ENCODE results near the gene ARHGAP20. TPM values are rescaled to one million over a fixed set of nuclear protein-coding genes. Genes with fewer than 3 reads are reported as not detected.
A peak's percentile ranks its signal among the peaks of the same experiment; 100 is the strongest.

ARHGAP20 gene
- total and polyA plus RNA-seq, 5 experiments from 2014 or later, result 0.08 TPM; not detected in 4

DNA sequence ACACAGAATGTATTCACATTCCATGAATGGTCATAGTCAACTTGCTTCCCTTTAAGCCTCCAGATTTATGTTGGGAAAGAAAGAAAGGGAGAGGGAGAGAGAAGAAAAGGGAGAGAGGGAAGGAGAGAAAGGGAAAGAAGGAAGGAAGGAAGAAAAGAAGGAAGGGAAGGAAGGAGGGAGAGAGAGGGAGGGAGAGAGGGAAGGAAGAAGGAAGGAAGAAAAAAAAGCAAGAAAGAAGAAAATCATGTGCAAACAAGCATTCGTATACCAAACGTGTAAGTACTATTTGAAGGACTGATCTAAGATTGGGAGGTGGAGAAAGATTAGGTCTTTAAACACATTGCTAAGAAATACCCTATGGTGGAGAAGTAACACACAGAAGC lies 23.9 kb upstream of the ARHGAP20 start:
- Mint-ChIP-seq H3K27me3 (peaks cover 4 to 19% (median 17%) of the 10 kb centered on the region in 5 donors), H3K9me3 (no peaks in the 10 kb centered on the region), H3K27ac (no peak overlapping the region), H3K36me3 (no peaks in the 10 kb centered on the region), H3K4me3 (no peak overlapping the region), H3K4me1 (no peaks in the 10 kb centered on the region)
- POLR2A ChIA-PET, result no interaction called here
- ATAC-seq (no peak), DNase-seq (no peak)

DNA sequence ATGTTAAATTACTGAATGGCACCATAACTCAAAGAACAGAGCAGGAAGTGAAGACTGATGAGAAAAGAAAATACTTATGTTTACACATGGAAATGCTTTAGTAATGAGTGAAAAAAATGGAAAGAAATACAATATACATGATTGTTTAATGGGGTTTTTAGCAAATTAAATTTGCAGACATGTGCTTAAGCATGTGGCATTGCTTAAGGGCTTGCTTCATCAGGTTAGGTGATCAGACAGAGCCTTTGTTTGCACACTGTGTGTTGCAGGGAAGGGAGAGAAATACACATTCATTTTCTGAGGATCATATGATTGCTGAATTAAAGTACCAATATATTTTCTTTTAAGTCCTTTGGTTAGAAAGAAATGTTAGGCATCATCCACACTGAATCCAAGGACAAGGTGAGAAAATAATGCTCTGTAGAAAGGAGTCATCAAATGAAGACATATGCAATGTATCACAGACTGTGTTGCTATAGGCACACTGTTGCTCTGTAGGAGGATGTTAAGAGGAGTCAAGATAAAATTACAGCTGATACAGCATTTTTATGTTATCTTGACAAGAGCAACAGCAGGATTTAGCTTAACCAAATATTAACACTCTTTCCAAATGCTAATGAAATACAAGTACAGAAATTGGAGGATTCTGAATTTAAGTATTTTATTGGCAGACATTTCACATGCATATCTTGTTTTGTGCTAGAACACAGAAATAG lies 23.4 kb upstream of the ARHGAP20 start:
- no peaks in the 10 kb centered on the region for H3K36me3 Mint-ChIP-seq
- H3K27me3 Mint-ChIP-seq, result peaks cover 6 to 23% (median 17%) of the 10 kb centered on the region in 5 donors
- H3K9me3 Mint-ChIP-seq, result no peaks in the 10 kb centered on the region
- ATAC-seq (no peak), DNase-seq (no peak)
- POLR2A ChIA-PET, result no interaction called here
- H3K27ac Mint-ChIP-seq, result no peak overlapping the region
- H3K4me3 Mint-ChIP-seq, result no peak overlapping the region
- no peaks in the 10 kb centered on the region for H3K4me1 Mint-ChIP-seq

DNA sequence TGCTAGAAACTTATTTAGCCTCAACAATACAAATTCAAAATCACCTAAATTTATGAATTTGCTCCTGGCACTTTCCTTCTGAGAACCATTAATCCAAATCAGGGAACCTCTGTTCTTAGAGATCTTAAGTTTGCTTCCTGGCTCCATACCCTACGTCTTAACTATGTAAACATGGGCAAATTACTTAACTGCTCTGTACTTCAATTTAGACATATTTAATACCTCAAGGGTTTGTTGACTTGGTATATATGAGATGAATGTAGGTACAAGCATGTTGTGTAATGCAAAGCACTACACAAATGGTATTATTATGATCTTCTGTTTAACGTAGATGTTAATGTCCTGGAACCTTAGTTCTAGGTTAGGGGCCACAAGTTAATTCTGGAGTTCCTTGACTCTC lies 22.6 kb upstream of the ARHGAP20 start:
- Mint-ChIP-seq H3K27ac (no peak overlapping the region), H3K9me3 (no peaks in the 10 kb centered on the region), H3K4me3 (no peak overlapping the region), H3K27me3 (peaks cover 6 to 26% (median 17%) of the 10 kb centered on the region in 5 donors), H3K36me3 (no peaks in the 10 kb centered on the region), H3K4me1 (no peaks in the 10 kb centered on the region)
- POLR2A ChIA-PET, result no interaction called here
- ATAC-seq (no peak), DNase-seq (no peak)

DNA sequence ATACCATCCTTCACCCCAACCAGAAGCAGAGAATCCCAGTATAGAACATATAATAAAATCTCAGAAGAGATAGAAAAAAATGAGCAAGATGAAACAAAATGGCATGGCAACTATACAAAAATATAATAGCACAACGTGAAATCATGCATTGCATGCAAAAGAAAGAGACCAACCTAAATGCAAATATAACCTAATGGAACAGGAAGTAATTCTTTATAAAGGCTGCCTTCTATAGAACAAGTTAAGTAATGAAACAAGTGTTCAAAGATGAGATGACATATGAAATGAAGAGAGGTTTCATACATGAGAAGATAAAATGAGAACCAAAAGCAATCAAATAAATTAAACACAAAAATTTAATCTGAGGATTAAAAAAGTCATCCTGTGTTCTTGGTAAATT lies 18.5 kb upstream of the ARHGAP20 start:
- Mint-ChIP-seq H3K27ac (no peak overlapping the region), H3K36me3 (peaks cover 0 to 15% (median 3%) of the 10 kb centered on the region in 3 donors), H3K4me3 (no peak overlapping the region), H3K9me3 (peaks cover 0 to 20% (median 5%) of the 10 kb centered on the region in 9 donors), H3K4me1 (no peaks in the 10 kb centered on the region), H3K27me3 (peaks cover 18 to 47% (median 30%) of the 10 kb centered on the region in 5 donors)
- POLR2A ChIA-PET, result no interaction called here
- ATAC-seq (no peak), DNase-seq (no peak)

DNA sequence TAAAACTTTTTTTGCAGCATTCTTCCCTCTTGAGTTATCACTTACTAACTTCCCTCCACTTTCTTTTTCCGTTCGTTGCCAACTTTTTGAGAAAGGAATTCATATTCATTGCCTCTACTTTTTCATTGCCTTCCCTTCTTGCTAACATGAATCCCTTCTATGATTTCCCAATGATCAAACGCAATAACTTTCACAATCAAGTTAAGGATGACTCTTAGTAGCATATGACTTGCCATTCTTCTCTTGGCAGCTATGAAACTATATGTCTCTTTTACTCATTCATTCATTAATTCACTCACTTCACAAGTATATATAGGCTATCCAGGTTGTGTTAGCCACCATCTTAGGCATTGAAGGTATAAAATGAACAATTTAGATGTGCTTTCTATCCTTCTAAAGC lies 16.6 kb upstream of the ARHGAP20 start:
- Mint-ChIP-seq H3K27me3 (peaks cover 21 to 53% (median 28%) of the 10 kb centered on the region in 5 donors), H3K9me3 (peaks cover 0 to 20% (median 7%) of the 10 kb centered on the region in 9 donors), H3K4me1 (no peaks in the 10 kb centered on the region), H3K27ac (no peak overlapping the region), H3K36me3 (peaks cover 0 to 15% (median 3%) of the 10 kb centered on the region in 3 donors), H3K4me3 (no peak overlapping the region)
- POLR2A ChIA-PET, result no interaction called here
- ATAC-seq, result no peak
- no peak for DNase-seq

DNA sequence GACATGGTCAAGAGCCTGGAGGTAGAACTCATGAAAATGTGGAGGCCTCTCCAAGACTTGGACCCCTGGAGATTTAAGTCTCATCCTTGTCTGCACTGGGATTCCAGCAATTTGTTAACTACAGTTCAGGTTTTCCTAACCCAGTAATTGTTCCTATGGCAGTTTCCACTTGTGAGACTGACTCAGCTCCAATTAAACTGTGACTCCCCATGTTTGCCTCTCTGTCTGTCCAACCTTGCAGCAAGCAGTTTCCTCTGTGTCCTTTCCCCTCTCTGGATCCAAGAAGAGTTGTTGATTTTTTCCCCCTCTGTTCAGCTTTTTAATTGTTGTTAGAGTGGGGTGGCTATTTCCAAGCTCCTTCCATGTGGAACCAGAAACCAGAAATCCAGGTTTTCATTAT lies 16.2 kb upstream of the ARHGAP20 start:
- Mint-ChIP-seq H3K4me1 (no peaks in the 10 kb centered on the region), H3K27me3 (peaks cover 24 to 58% (median 29%) of the 10 kb centered on the region in 5 donors), H3K9me3 (peaks cover 0 to 20% (median 7%) of the 10 kb centered on the region in 9 donors), H3K36me3 (peaks cover 0 to 15% (median 3%) of the 10 kb centered on the region in 3 donors), H3K27ac (no peak overlapping the region), H3K4me3 (no peak overlapping the region)
- POLR2A ChIA-PET, result no interaction called here
- ATAC-seq, result no peak
- no peak for DNase-seq

DNA sequence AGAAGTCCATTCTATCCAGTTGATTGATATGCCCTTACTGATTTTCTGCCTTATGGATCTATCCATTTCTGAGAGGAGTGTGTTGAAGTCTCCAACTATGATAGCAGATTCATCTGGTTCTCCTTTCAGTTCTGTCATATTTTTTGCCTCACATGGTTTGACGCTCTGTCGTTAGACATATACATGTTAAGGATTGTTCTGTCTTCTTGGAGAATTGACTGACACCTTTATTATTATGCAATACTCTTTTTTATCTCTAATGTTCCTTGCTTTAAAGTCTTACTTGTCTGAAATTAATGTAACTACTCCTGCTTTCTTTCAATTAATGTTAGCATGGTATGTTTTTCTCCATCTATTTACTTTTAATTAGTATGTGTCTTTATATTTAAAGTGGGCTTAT lies 12.1 kb upstream of the ARHGAP20 start:
- Mint-ChIP-seq H3K36me3 (peaks cover 0 to 15% (median 3%) of the 10 kb centered on the region in 3 donors), H3K9me3 (peaks cover 0 to 20% (median 7%) of the 10 kb centered on the region in 9 donors), H3K27me3 (peaks cover 21 to 62% (median 31%) of the 10 kb centered on the region in 5 donors), H3K27ac (no peak overlapping the region), H3K4me3 (no peak overlapping the region), H3K4me1 (no peaks in the 10 kb centered on the region)
- DNase-seq, result no peak
- ATAC-seq, result no peak
- POLR2A ChIA-PET, result no interaction called here

DNA sequence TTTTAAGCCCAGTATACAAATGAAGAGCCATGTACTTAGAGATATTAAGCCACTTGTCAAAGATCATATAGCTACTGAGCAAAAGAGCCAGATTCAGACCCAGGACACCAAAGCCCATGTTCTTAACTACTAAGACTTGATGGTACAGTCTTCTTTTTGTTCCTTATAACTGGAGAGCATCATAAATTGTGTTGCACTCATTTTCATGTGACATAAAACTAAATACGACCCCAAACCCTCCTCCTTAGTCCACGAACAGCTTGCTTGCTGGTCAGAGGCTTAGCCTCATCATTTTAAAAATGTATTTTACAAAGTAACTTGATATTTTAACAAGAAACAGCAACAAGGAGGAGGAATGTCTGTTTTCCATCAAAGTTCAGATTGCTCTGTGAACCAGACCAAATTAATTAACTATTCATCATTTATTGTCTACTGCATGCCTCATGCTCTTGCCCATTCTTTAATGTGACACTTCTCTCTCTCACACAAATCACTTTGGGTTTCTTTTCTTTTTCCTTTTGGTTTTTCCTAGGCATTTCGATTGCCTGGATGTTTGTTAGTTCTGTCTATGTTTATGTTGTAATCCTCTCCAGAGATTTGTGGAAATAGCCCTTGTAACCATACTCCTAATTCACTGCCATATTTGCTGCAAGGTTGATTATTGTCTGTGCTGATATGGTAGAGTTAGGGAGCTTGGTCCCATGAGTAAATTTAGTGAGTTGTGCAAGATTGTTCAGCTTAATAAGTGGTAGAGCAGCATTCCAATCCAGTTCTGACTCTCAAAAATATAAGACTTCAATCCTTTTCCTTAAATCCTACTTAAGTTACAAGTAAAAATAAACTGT lies 8.4 kb upstream of the ARHGAP20 start:
- Mint-ChIP-seq H3K27me3 (peaks cover 7 to 37% (median 16%) of the 10 kb centered on the region in 5 donors), H3K4me3 (no peak overlapping the region), H3K36me3 (no peaks in the 10 kb centered on the region), H3K9me3 (peaks cover 0 to 2% (median 0%) of the 10 kb centered on the region in 9 donors), H3K27ac (no peak overlapping the region), H3K4me1 (no peaks in the 10 kb centered on the region)
- POLR2A ChIA-PET, result no interaction called here
- no peak for DNase-seq
- no peak for ATAC-seq

DNA sequence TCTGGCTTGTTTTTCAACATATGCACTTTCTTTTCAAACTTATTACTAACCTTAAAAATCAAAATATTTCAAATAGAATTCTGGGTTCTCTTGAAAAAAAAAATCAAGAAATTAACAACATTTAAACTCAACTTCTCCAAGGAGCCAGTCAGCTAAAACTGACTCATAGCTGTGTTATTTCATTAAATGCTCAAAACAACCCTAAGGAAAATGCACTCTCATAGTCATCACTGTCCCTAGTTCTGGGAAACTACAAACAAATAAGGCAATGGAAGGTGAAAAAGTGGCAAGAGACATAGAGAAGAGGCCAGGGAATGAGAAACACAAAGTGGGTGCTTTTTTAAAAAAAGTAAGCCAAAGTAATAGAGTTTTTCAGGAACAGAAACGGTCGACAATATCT lies 4.1 kb upstream of the ARHGAP20 start:
- no peak for ATAC-seq
- POLR2A ChIA-PET, result no interaction called here
- Mint-ChIP-seq H3K4me1 (peaks cover 0 to 16% (median 9%) of the 10 kb centered on the region in 4 donors), H3K36me3 (no peaks in the 10 kb centered on the region), H3K27me3 (peaks cover 17 to 33% (median 26%) of the 10 kb centered on the region in 5 donors), H3K27ac (no peak overlapping the region), H3K9me3 (no peaks in the 10 kb centered on the region), H3K4me3 (no peak overlapping the region)
- no peak for DNase-seq

DNA sequence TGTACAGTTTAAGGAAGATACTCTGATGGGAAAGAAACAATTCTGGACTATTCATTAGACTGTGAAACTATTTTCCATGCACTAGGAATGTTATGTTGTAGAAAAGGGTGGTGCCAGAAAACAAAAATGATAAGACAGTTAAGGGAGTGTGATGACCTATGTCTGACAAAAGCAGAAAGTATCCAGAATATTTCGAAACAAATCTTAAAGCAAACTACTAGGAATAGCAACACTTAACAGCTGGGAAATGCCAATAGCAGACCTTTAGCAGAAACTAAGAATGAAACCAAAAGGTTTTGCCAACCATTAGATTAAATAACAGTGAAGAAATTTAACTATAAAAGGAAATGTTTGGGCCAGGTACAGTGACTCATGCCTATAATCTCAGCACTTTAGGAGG lies 3.3 kb upstream of the ARHGAP20 start:
- Mint-ChIP-seq H3K4me1 (peaks cover 3 to 22% (median 15%) of the 10 kb centered on the region in 4 donors), H3K9me3 (no peaks in the 10 kb centered on the region), H3K27ac (no peak overlapping the region), H3K4me3 (no peak overlapping the region), H3K27me3 (peaks cover 18 to 36% (median 33%) of the 10 kb centered on the region in 5 donors), H3K36me3 (no peaks in the 10 kb centered on the region)
- ATAC-seq, result no peak
- POLR2A ChIA-PET, result no interaction called here
- no peak for DNase-seq

DNA sequence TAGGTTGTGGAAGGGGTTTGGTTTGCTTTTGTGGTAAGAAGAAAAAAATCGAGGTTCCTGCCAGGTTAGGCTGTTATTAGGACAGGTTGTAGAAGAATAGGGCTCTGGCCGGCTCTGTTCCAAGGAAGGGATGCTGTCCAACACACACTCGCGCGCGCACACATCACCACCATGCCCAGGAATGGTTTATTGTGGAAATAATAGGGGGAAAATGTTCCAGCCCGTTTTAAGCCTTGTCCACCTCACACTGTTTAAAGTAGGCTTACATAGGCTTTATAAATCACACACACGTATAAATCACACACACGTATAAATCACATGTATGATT lies 1.2 kb upstream of the ARHGAP20 start:
- Mint-ChIP-seq H3K27ac (no peak overlapping the region), H3K36me3 (peaks cover 0 to 3% (median 0%) of the 10 kb centered on the region in 3 donors), H3K9me3 (no peaks in the 10 kb centered on the region), H3K4me1 (peaks cover 3 to 27% (median 17%) of the 10 kb centered on the region in 4 donors), H3K27me3 (peaks cover 33 to 55% (median 51%) of the 10 kb centered on the region in 5 donors), H3K4me3 (peak overlapping the region; percentile 13 to 81 (median 73))
- no peak for ATAC-seq
- POLR2A ChIA-PET, result no interaction called here
- no peak for DNase-seq

DNA sequence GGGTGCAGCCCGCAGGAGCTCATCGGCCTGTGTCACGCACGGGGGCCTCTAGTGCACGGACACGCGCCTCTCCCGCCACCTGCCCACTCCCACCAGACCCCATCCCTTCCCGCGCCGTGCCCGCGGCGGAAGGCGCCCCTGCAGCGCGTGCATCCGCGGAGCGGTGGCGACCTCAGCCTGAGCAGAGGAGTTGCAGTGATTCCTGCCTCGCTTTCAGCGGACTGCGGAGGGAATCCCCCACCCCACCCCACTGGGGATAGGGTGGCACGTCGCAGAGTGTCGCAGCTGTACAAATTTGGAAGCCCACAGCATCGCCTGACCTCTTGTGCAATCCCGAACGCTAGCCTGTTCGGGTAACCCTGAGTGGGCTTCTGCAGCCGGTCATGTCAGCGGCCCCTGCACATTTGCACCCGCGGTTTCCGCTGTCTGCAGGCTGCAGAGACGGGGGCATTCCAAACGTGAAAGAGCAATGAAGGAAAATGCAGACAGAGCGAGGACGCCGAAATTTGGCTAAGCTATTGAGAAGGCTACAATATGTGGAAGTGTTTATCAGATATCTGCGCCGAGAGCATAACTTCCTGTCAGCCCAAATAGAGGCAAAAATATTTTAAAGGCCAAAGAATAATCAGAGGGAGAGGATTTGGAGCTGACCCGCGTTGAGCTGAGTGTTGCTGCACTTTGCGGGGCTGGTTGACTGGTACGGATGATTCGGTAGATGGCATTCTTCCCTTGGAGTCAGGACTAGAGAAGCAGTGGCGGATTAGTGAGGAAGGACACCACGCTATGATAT lies 617 bp upstream of the ARHGAP20 start:
- Mint-ChIP-seq H3K36me3 (peaks cover 0 to 3% (median 0%) of the 10 kb centered on the region in 3 donors), H3K27ac (no peak overlapping the region), H3K4me1 (peaks cover 3 to 27% (median 17%) of the 10 kb centered on the region in 4 donors), H3K4me3 (peak overlapping the region; percentile 13 to 81 (median 73)), H3K9me3 (no peaks in the 10 kb centered on the region), H3K27me3 (peaks cover 36 to 61% (median 55%) of the 10 kb centered on the region in 5 donors)
- POLR2A ChIA-PET, result no interaction called here
- peak; percentile 38 to 53 for ATAC-seq
- DNase-seq, result peak in 3 of 10 donors; percentile 4 to 7 (median 5)

DNA sequence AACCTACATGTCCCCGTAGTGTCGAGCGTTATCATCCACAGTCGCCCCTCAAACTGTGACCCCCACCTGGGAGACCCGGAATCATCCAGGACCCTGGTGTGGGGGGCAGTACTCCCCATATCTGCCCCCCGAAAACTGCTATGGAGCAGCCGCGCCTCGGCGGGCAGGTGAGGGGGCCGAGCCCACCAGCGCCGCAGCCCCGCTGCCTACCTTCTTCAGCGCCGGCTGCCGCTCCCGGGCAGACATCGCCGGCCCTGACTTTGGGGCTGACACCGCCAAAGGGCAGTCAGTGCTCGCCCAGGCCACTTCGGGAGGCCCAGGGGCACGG lies 825 bp downstream of the ARHGAP20 start:
- no peaks in the 10 kb centered on the region for H3K9me3 Mint-ChIP-seq
- H3K4me1 Mint-ChIP-seq, result peaks cover 3 to 27% (median 17%) of the 10 kb centered on the region in 4 donors
- peaks cover 40 to 69% (median 57%) of the 10 kb centered on the region in 5 donors for H3K27me3 Mint-ChIP-seq
- H3K4me3 Mint-ChIP-seq, result peak overlapping the region in 9 of 10 donors; percentile 63 to 83 (median 71)
- DNase-seq (peak in 2 of 10 donors; percentile 4 to 17), ATAC-seq (no peak)
- H3K27ac Mint-ChIP-seq, result no peak overlapping the region
- POLR2A ChIA-PET, result no interaction called here
- peaks cover 0 to 3% (median 0%) of the 10 kb centered on the region in 3 donors for H3K36me3 Mint-ChIP-seq
